Skeletal muscle tissue (tissue), 4 donors: ENCODE measurements around the gene CIAO3. TPM values are rescaled to one million over a fixed set of nuclear protein-coding genes. Genes with fewer than 3 reads are reported as not detected.
A peak's percentile ranks its signal among the peaks of the same experiment; 100 is the strongest.
"Not testable (repeated sequence)": the region's sequence is repeated elsewhere in the genome, so short reads cannot be mapped to it uniquely, and the experiment has no call there.

Source experiments
- H3K27ac ChIP-seq: one replicate; pipeline ENCODE4 v1.7.0; 2013; ENCODE audit warnings: mild to moderate bottlenecking, low read depth, low read length, inconsistent platforms
- H3K27me3 ChIP-seq, 3 donors: one replicate each; pipeline ENCODE4 v1.7.0; 2013; ENCODE audit warnings: low read length in 3 of 3; ENCODE audit not compliant: control insufficient read depth in 3 of 3, insufficient read depth in 3 of 3
- H3K36me3 ChIP-seq, 3 donors: one replicate each; pipeline ENCODE4 v1.7.0; 2013; ENCODE audit warnings: low read length in 3 of 3; ENCODE audit not compliant: control insufficient read depth in 3 of 3, insufficient read depth in 3 of 3
- H3K4me1 ChIP-seq, 3 donors: one replicate each; pipeline ENCODE4 v1.7.0; 2013; ENCODE audit warnings: low read length in 3 of 3, mild to moderate bottlenecking in 3 of 3; ENCODE audit not compliant: control insufficient read depth in 3 of 3, insufficient read depth in 3 of 3
- H3K4me3 ChIP-seq, 3 donors: one replicate each; pipeline ENCODE4 v1.7.0; 2013; ENCODE audit warnings: low read length in 3 of 3
- H3K9ac ChIP-seq, 3 donors: one replicate each; pipeline ENCODE4 v1.7.0; 2013; ENCODE audit warnings: low read length in 3 of 3, mild to moderate bottlenecking in 3 of 3, moderate library complexity in 2 of 3, low read depth in 1 of 3
- H3K9me3 ChIP-seq, 3 donors: one replicate each; pipeline ENCODE4 v1.7.0; 2013; ENCODE audit warnings: low read length in 3 of 3; ENCODE audit not compliant: control insufficient read depth in 3 of 3
- total RNA-seq: library from RNA; depleted of rRNA; stranded (reverse); fragments of >200 nt; gene quantifications from one replicate; pipeline ENCODE4 v1.2.3, GENCODE V29; 2014
- donor health status: Osteomylitis.

Gene CIAO3
- total RNA-seq, 1 donor from 2014 or later, result 43.3 TPM

DNA sequence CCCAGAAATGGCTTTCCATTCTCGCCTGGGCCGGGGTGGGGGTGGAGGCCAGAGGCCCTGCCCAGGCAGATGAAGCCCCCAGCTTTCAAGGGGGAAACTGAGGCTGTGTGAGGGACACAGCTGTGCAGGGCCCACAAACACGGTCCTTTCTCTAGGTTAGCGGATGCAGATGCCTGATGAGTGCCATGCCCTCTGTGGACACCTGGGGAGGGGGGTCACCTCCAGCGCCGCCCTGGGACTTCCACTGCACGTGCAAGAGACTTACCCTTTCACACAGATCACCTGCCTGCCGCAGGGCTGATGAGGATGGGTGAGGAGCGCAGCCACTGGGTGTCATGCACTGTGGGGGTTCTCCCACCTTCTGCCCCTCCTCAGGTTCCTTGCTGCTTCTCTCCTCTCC is 22.4 kb downstream of the CIAO3 start:
- Histone ChIP-seq H3K27ac (no peak overlapping the region), H3K36me3 (peaks cover 0 to 2% (median 2%) of the 10 kb centered on the region in 3 donors), H3K4me3 (no peak overlapping the region), H3K4me1 (peaks cover 38 to 51% (median 38%) of the 10 kb centered on the region in 3 donors), H3K9ac (no peak overlapping the region), H3K27me3 (peaks cover 0 to 7% (median 5%) of the 10 kb centered on the region in 3 donors), H3K9me3 (no peaks in the 10 kb centered on the region)

DNA sequence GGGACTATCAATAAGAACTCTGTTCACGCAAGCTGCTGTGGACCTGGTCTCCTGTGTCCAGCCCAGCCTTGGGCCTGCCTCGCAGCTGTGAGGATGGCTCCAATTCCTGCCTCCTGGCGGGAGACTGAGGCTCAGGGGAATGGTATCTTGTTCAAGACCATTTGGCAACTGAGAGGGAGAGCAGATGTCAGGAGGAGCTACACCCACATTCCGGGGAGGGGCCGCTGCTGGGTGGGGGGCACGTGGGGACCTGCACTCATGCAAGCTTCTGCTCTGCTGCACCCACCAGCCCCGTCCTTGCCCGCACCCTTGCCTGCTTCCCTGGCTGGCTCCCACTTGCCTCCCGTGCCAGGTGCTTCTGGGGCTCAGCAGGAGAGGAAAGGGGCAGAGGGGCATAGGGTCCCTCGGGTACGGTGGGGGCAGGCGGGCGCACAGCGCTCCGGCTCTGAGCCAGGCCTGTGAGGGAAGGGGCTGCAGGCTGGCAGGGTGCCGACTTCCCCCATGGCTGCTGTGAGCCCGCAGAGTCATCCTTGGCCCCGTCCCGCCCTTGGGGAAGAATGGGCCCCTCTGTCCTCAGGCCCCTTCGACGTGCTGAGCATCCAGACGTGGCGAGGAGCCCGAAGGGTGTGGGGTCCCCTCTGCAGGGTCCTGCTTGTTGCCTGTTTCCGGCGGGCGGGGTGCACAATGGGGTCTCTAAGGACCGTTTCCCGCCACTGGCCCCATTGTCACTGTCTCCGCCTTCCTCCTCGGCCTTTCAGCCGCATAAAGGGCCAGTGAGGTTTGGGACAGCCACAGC is 23.1 kb downstream of the CIAO3 start:
- Histone ChIP-seq H3K4me3 (no peak overlapping the region), H3K4me1 (peaks cover 38 to 53% (median 38%) of the 10 kb centered on the region in 3 donors), H3K27ac (no peak overlapping the region), H3K9me3 (no peaks in the 10 kb centered on the region), H3K27me3 (peaks cover 0 to 7% (median 5%) of the 10 kb centered on the region in 3 donors), H3K9ac (no peak overlapping the region), H3K36me3 (peaks cover 0 to 2% (median 2%) of the 10 kb centered on the region in 3 donors)

DNA sequence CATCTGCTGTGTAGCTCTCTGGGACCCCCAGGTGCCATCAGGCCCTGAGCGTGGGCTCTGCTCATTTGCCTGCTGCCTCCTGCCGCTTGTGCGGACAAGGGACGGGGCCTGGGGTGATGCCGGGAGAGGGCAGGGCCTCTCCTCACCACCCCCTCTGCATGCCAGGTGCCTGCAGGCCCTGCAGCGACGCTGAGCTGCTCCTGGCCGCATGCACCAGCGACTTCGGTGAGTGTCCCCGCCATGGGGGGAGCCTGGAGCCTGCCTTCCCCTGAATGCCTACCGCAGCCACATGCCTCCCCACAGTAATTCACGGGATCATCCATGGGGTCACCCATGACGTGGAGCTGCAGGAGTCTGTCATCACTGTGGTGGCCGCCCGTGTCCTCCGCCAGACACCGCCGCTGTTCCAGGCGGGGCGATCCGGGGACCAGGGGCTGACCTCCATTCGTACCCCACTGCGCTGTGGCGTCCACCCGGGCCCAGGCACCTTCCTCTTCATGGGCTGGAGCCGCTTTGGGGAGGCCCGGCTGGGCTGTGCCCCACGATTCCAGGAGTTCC is 23.9 kb downstream of the CIAO3 start:
- no peaks in the 10 kb centered on the region for H3K9me3 ChIP-seq
- peaks cover 0 to 7% (median 5%) of the 10 kb centered on the region in 3 donors for H3K27me3 ChIP-seq
- no peak overlapping the region for H3K4me3 ChIP-seq
- no peak overlapping the region for H3K9ac ChIP-seq
- no peak overlapping the region for H3K27ac ChIP-seq
- H3K36me3 ChIP-seq, result peaks cover 0 to 2% (median 0%) of the 10 kb centered on the region in 3 donors
- H3K4me1 ChIP-seq, result peaks cover 36 to 52% (median 36%) of the 10 kb centered on the region in 3 donors

DNA sequence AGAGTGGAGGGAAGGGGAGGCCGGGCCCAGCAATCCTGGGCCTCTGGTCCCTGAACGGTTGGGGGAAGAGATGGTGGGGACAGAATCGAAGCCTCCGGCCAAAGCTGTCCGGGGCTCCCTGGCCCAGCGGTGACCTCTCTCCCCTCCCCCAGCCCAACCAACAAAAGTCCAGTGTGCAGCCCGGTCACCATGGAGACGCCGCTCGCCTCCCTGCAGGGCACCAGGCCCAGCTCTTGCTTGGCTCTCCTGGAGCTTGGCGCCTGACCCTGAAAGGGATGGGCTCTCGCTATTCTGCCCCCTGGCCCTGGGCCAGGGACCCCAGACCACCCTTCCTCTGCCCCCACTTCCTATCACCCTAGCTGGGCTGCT is 24.6 kb downstream of the CIAO3 start:
- H3K27ac ChIP-seq, result no peak overlapping the region
- peaks cover 0 to 2% (median 0%) of the 10 kb centered on the region in 3 donors for H3K36me3 ChIP-seq
- peak overlapping the region in 2 of 3 donors; percentile 14 to 66 for H3K4me3 ChIP-seq
- peaks cover 5 to 12% (median 10%) of the 10 kb centered on the region in 3 donors for H3K27me3 ChIP-seq
- H3K9ac ChIP-seq, result peak overlapping the region in 2 of 3 donors; percentile 23 to 74
- no peaks in the 10 kb centered on the region for H3K9me3 ChIP-seq
- H3K4me1 ChIP-seq, result peaks cover 32 to 46% (median 33%) of the 10 kb centered on the region in 3 donors

DNA sequence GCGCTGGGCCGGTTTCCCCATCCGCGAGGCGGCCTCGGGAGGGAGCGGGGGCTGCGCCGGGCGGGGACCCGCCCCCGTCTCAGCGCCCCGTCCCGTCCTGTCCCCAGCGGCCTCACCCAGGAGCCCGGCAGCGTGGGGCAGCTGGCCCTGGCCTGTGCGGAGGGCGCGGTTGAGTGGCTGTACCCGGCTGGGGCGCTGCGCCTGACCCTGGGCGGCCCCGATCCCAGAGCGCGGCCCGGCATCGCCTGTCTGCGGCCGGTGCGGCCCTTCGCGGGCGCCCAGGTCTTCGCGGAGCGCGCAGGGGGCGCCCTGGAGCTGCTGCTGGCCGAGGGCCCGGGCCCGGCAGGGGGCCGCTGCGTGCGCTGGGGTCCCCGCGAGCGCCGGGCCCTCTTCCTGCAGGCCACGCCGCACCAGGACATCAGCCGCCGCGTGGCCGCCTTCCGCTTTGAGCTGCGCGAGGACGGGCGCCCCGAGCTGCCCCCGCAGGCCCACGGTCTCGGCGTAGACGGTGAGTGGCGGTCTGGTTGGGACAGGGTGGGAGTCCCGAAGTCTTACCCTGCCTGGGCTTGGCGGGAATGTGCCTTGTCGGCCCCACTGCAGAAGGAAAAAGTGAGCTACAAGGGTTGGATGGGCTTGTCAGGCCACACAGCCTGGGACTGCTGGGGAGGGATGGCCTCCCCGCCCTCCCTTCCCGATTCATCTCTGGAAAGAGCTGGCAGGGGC is 25.2 kb downstream of the CIAO3 start:
- Histone ChIP-seq H3K27me3 (peaks cover 10 to 17% (median 15%) of the 10 kb centered on the region in 3 donors), H3K27ac (no peak overlapping the region), H3K4me1 (peaks cover 32 to 44% (median 33%) of the 10 kb centered on the region in 3 donors), H3K36me3 (peaks cover 0 to 2% (median 0%) of the 10 kb centered on the region in 3 donors), H3K9ac (peak overlapping the region; percentile 23 to 74 (median 33)), H3K4me3 (peak overlapping the region; percentile 38 to 76 (median 66)), H3K9me3 (no peaks in the 10 kb centered on the region)

DNA sequence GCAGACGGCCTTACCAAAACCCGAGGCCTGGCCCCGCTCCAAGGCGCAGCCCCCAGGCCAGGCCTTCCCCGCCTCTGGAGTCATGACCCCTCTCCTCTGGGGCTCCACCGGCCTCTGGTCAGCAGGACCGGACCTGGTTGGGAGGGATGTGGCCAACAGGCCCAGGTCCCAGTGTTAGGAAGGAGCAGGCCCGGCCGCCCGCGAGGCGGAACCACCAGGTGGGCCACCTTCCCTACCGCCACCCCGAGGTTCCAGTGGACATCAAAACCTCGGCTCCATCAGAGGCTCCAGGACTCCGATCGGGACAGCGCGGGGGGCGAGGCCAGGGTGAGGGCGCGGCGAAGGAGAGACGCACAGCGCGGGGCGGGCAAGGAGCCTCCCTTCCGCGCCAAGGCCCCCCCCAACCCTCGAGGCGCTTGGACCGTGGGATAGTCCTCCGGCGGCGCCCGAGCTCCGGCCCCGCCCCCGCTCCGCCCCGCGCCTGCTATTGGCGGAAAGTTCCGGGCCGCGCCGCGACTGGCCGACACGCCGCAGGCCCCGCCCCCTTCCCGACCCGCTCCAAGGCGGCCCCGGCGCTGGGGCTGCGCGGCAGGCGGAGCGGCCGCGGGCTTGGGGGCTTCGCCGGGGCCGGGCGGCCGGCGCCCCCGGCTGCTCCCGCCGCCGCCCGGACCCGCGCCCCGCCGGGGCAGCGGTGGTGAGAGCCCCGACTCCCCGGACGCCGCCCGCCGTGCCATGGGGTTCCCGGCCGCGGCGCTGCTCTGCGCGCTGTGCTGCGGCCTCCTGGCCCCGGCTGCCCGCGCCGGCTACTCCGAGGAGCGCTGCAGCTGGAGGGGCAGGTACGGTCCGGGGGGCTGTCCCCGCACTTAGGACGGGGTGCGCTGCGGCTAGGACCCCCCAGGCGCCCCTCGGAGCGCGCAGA is 26.0 kb downstream of the CIAO3 start, which contains the start of gene METRN:
Gene METRN (plus strand): TSS at position 561 of the 919 bp plus-strand sequence. CDS start 172 bp downstream, at position 733.
- Histone ChIP-seq H3K36me3 (peaks cover 0 to 2% (median 0%) of the 10 kb centered on the region in 3 donors), H3K27ac (no peak within 1 kb of the TSS), H3K27me3 (peaks cover 18 to 25% (median 24%) of the 10 kb centered on the region in 3 donors), H3K4me3 (peak within 1 kb of the TSS; percentile 38 to 76 (median 66)), H3K4me1 (peaks cover 25 to 40% (median 28%) of the 10 kb centered on the region in 3 donors), H3K9ac (peak within 1 kb of the TSS; percentile 23 to 74 (median 33)), H3K9me3 (no peaks in the 10 kb centered on the region)

DNA sequence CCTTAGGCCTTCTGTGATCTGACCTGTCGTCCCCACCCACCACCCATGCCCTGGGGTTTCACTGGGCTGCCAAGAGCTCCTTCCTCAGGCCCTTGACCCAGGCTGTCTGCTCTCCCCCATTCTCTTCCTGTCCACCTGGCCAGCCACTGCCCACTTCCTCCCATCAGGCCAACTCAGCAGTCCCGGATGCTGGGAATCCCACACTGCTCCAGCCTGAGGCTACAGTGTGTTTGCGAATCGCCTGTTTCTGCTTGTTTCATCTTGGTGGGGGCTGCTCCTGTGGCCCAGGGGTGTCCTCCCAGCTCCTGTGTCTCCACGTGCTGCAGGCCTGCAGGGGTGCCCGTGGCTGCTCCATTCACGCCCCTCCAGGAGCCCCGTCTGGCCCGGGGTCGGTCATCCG is 26.7 kb downstream of the CIAO3 start:
- peaks cover 0 to 2% (median 0%) of the 10 kb centered on the region in 3 donors for H3K36me3 ChIP-seq
- H3K27me3 ChIP-seq, result peaks cover 22 to 32% (median 31%) of the 10 kb centered on the region in 3 donors
- no peak overlapping the region for H3K27ac ChIP-seq
- no peaks in the 10 kb centered on the region for H3K9me3 ChIP-seq
- H3K9ac ChIP-seq, result no peak overlapping the region
- H3K4me1 ChIP-seq, result peaks cover 19 to 34% (median 25%) of the 10 kb centered on the region in 3 donors
- no peak overlapping the region for H3K4me3 ChIP-seq

DNA sequence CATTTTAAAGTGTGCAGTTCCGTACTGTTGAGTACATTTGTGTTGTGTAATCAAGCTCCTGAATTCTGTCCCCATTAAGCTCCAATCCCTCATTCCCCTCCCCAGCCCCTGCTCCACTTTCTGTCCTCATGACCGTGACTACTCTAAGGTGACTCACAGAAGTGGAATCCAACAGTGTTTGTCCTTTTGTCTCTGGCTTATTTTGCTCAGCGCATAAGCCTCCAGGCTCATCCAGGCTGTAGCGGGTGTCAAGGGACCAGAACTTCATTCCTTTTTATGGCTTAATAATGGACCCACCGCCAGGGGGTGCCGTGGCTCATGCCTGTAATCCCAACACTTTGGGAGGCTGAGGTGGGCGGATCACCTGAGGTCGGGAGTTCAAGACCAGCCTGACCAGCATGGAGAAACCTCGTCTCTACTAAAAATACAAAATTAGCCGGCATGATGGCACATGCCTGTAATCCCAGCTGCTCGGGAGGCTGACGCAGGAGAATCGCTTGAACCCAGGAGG is 28.0 kb downstream of the CIAO3 start:
- H3K9me3 ChIP-seq, H3K27ac ChIP-seq, H3K9ac ChIP-seq, H3K36me3 ChIP-seq, H3K4me3 ChIP-seq: not testable (repeated sequence)
- Histone ChIP-seq H3K4me1 (peaks cover 17 to 32% (median 20%) of the 10 kb centered on the region in 3 donors), H3K27me3 (peaks cover 35 to 45% (median 44%) of the 10 kb centered on the region in 3 donors)
